NCI-H2196 treated with DMSO at 0.1 percent for 48 hours (cell line): ENCODE data around the gene GDF2.

Experiments
- DNase-seq: peaks from one replicate; lab custom pipeline; 2025; ENCODE audit not compliant: unreplicated experiment; lab: John Stamatoyannopoulos, UW

The GDF2 gene

GRCh38 chr10:47368431-47369180 is 46.4 kb downstream of the GDF2 start:
- DNase-seq = no peak

GRCh38 chr10:47369251-47369894 is 47.1 kb downstream of the GDF2 start:
- DNase-seq = no peak

- DNase-seq = no peak
Measured at GRCh38 chr10:47370015-47370767, 47.9 kb downstream of the GDF2 start.

DNA sequence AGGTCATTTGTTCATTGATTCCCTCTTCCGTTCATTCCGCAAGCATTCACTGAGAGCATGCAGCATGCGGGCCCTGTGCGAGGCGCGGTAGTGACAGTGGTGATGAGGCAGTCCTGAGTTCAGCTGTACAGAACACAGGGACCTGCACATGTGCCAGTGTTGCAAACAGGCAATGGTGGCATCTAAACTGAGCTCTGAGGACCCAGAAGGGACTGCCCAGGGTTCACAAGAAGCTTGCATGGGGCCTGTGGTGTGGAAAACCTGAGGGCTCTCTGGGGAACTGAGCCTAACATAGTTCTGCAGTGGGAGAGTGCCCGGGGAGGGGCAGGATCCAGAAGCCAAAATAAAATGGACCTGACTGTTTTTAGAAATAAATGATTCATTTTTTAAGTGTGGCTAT is 48.6 kb downstream of the GDF2 start:
- no peak for DNase-seq

DNA sequence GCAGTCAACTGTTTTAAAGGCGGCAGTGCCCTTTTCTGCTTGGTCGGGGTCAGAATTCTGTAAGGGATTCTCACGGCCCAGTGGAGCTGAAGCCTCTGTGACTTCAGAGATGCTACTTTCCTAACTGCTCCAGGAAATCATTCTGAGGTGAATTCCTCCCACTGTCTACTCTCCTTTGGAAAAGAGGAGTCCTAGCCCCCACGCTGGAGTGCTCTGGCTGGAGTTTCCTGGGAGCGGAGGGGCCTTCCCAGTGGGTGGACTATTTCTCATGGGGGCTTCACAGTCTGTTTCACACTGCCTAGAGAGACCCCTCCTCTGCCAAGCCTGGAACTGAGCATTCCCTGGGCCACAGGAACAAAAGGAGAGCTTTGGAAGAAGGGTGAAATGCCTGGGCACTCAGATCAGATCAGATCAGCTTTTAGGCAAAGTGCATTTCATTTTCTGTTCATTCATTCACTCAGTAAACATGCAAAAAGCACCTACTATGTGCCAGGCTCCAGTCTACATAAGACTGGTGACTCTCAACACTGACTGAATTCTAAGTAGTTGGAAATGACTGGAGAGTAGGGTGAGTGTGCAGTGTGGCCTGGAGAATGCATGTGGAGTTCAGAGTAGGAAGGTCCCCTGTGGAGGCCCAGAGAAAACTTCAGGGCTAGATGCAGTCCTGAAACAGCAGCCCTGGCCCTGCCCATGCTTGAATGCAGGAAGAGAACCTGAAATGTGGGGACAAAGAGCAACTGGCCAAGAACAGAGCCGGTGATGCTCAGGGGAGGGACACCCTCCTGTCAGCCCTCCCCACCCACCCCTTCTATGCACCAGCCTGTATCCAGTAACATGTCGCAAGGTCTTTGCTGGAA is 49.6 kb downstream of the GDF2 start:
- DNase-seq = no peak

GRCh38 chr10:47372726-47373125 is 50.5 kb downstream of the GDF2 start:
- no peak for DNase-seq

DNA sequence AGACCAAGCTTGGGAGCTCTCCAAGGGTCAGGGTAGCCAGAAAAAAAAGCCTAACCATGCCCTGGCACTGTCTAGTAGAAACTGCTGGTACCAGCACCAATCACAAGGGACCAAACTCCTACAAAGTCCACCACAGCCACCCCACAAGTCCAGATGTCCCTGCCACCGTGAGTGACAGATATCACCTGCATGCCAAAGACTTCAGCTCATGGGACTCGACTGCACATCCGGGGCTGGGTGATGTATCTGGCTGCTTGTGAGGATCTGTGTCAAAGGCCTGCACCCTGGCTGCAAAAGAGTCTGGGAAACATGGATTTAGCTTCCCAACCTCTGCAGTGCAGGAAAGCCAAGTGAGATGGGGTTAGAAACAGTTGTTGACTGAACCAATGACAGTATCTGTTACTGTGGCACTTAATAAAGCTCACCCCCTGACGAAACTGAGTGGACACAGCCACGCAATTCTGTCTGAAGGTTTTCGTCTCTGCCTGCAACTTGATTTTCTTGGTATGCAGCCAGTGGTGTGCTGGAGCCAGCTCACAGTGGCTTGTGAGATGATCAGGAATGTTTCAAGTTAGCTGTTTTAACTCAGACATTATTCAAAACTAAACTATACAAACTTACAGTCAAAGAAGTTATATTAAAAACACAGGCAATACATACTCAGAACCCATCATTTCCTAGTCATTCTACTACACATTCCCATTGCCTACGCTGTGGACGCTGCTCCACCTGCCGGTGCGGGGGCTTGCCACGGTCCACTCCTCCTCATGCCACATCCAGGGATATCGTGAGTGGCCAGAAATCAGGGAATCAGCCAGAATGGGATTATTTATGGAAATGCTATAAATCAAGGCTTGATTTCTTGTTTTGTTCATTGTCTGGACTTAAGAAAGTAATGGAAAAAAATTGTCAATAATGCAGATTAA is 52.6 kb downstream of the GDF2 start:
- no peak for DNase-seq

DNA sequence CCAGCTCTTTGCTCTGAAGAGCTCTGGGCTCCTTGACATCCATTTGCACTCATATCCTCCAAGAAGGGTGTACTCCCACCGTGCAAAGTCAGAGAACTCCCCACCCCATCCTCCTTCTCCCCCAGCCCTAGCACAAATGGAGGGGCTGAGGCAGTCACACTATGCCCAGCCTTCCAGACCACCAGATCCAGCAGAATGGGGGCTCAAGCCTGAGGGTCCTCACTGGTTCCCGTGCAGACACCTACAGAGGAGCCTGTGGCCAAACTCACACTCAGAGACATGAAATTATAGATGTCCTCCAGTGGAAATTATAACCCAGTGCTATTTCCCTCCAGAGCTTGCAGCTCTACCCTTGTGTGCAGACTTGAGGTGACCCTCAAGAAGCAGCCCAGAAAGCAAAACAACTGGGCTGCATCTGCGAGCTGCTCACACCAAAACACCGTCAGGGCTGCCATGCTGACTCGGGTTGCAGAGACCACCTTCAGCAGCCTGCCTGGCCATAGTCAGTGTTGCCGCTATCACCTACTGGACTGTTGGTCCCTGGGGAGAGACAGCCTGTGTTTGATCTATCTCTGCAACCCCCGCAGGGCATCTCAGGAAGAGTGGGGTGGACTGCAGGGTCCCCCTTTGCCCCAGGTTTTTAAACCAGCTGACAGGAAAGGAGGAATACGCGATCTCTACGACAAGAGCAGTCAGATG is 54.4 kb downstream of the GDF2 start:
- DNase-seq = no peak
